H1 (cell line): ENCODE measurements around the gene CHAD. TPM values are rescaled to one million over a fixed set of nuclear protein-coding genes. Genes with fewer than 3 reads are reported as not detected.

Experiments
- CTCF ChIA-PET: fragments of 300-600 bp; sonication (Branson Sonifier 250); formaldehyde crosslinking; loops from one replicate; lab custom pipeline; 2021; ENCODE audit not compliant: partially characterized antibody; lab: Charles Lee
- POLR2A ChIA-PET: fragments of 300-600 bp; sonication (Branson Sonifier 250); formaldehyde crosslinking; loops from one replicate; lab custom pipeline; 2021; ENCODE audit warnings: inconsistent platforms; ENCODE audit not compliant: partially characterized antibody; lab: Charles Lee
- DNase-seq, 2 experiments: peaks; one replicate each; pipeline versions ENCODE4 v3.0.0 to v3.0.0-alpha.2; 2010 to 2022; ENCODE audit warnings: low spot score in 2 of 2, low read depth in 1 of 2, mixed read lengths in 1 of 2
- FAIRE-seq: peaks from 2 replicates; lab custom pipeline; 2011; peaks lifted over from hg19 to GRCh38; lab: Jason Lieb, UNC
- H2AFZ ChIP-seq: 2 replicates; pipeline ENCODE4 v1.8.1; 2012; ENCODE audit warnings: low read length, inconsistent platforms
- H2AK5ac ChIP-seq: 2 replicates; pipeline ENCODE4 v1.6.1; 2013; ENCODE audit warnings: low read depth, low read length
- H2BK120ac ChIP-seq: replicated peaks from 2 replicates; pipeline ENCODE3; 2013; ENCODE audit warnings: low read depth, low read length, inconsistent platforms
- H2BK12ac ChIP-seq: 2 replicates; pipeline ENCODE4 v1.6.1; 2013; ENCODE audit warnings: low read depth, low read length
- H2BK15ac ChIP-seq: 2 replicates; pipeline ENCODE4 v1.6.1; 2013; ENCODE audit warnings: low read length
- H2BK20ac ChIP-seq: 2 replicates; pipeline ENCODE4 v1.6.1; 2013; ENCODE audit warnings: low read length
- H2BK5ac ChIP-seq: 2 replicates; pipeline ENCODE4 v1.6.1; 2013; ENCODE audit warnings: low read depth, low read length
- H3K14ac ChIP-seq: 2 replicates; pipeline ENCODE4 v1.6.1; 2013; ENCODE audit warnings: inconsistent platforms; ENCODE audit not compliant: insufficient read length
- H3K18ac ChIP-seq: 2 replicates; pipeline ENCODE4 v1.6.1; 2013; ENCODE audit warnings: low read length; ENCODE audit errors: extremely low read depth
- H3K23ac ChIP-seq: 2 replicates; pipeline ENCODE4 v1.6.1; 2013; ENCODE audit warnings: inconsistent platforms; ENCODE audit not compliant: insufficient read length
- H3K23me2 ChIP-seq: 2 replicates; pipeline ENCODE4 v1.6.1; 2013; ENCODE audit warnings: low read depth, low read length
- H3K27ac ChIP-seq: 2 replicates; pipeline ENCODE4 v1.6.1; 2011; ENCODE audit warnings: low read depth, low read length, inconsistent platforms
- H3K27me3 ChIP-seq, 4 experiments: replicated peaks in 1 of 4; 1 replicate in 1 of 4; 2 replicates in 3 of 4; pipeline versions ENCODE4 v1.6.1 to v1.8.1; 2011 to 2013; ENCODE audit warnings: low read length in 3 of 4, mild to moderate bottlenecking in 3 of 4, inconsistent platforms in 2 of 4, mixed read lengths in 2 of 4, moderate library complexity in 1 of 4; ENCODE audit not compliant: control insufficient read depth in 3 of 4, insufficient read depth in 3 of 4; ENCODE audit errors: extremely low read depth in 1 of 4
- H3K36me3 ChIP-seq, 4 experiments: 2 replicates each; pipeline versions ENCODE4 v1.6.1 to v1.8.1; 2011 to 2013; ENCODE audit warnings: mild to moderate bottlenecking in 4 of 4, low read length in 3 of 4, moderate library complexity in 2 of 4, control low read depth in 1 of 4, inconsistent platforms in 1 of 4; ENCODE audit not compliant: insufficient read depth in 4 of 4, control insufficient read depth in 2 of 4
- H3K4ac ChIP-seq: replicated peaks from 2 replicates; pipeline ENCODE3; 2013; ENCODE audit warnings: low read length, low read depth, mixed read lengths, inconsistent platforms; ENCODE audit not compliant: insufficient read length
- H3K4me1 ChIP-seq, 4 experiments: replicated peaks in 1 of 4; 1 replicate in 1 of 4; 2 replicates in 3 of 4; pipeline versions ENCODE4 v1.6.1 to v1.8.1; 2011 to 2013; ENCODE audit warnings: low read length in 3 of 4, inconsistent platforms in 2 of 4, mixed read lengths in 1 of 4; ENCODE audit not compliant: insufficient read depth in 4 of 4, control insufficient read depth in 3 of 4
- H3K4me2 ChIP-seq, 2 experiments: 2 replicates each; pipeline versions ENCODE4 v1.6.1 to v1.8.1; 2011 to 2013; ENCODE audit warnings: low read depth in 2 of 2, low read length in 2 of 2, control low read depth in 1 of 2, inconsistent platforms in 1 of 2, mild to moderate bottlenecking in 1 of 2; ENCODE audit not compliant: insufficient read depth in 1 of 2
- H3K4me3 ChIP-seq, 4 experiments: fragments of 200-600, 300-600 bp in 1 of 4; sonication (generic), shearing (Covaris generic), sonication (Bioruptor Twin) in 1 of 4; 2 replicates each; pipeline versions ENCODE4 v1.5.1 to v1.8.1; 2011 to 2016; ENCODE audit warnings: low read length in 4 of 4, low read depth in 3 of 4, control low read depth in 2 of 4, inconsistent platforms in 2 of 4, mild to moderate bottlenecking in 2 of 4, mixed read lengths in 1 of 4, moderate library complexity in 1 of 4; ENCODE audit not compliant: insufficient read depth in 2 of 4; ENCODE audit errors: extremely low read depth in 1 of 4
- H3K56ac ChIP-seq: replicated peaks from 2 replicates; pipeline ENCODE3; 2013; ENCODE audit warnings: low read depth, mild to moderate bottlenecking, mixed read lengths, low read length, inconsistent platforms; ENCODE audit not compliant: insufficient read length
- H3K79me1 ChIP-seq: 2 replicates; pipeline ENCODE4 v1.6.1; 2013; ENCODE audit warnings: low read depth, low read length, control low read depth
- H3K79me2 ChIP-seq, 2 experiments: 2 replicates each; pipeline versions ENCODE4 v1.6.1 to v1.8.1; 2012 to 2013; ENCODE audit warnings: low read length in 2 of 2, mild to moderate bottlenecking in 2 of 2, inconsistent platforms in 1 of 2; ENCODE audit not compliant: insufficient read depth in 2 of 2, control insufficient read depth in 1 of 2
- H3K9ac ChIP-seq, 4 experiments: replicated peaks in 1 of 4; 1 replicate in 1 of 4; 2 replicates in 3 of 4; pipeline versions ENCODE4 v1.6.1 to v1.8.1; 2011 to 2013; ENCODE audit warnings: low read depth in 3 of 4, low read length in 3 of 4, control low read depth in 2 of 4, mild to moderate bottlenecking in 2 of 4, moderate library complexity in 2 of 4, inconsistent platforms in 1 of 4; ENCODE audit errors: extremely low read depth in 1 of 4
- H3K9me3 ChIP-seq, 2 experiments: 2 replicates each; pipeline versions ENCODE4 v1.6.1 to v1.8.1; 2012 to 2013; ENCODE audit warnings: mild to moderate bottlenecking in 2 of 2, moderate library complexity in 2 of 2, control low read depth in 1 of 2, inconsistent platforms in 1 of 2, low read depth in 1 of 2, low read length in 1 of 2, mixed read lengths in 1 of 2; ENCODE audit not compliant: insufficient read depth in 2 of 2
- H4K20me1 ChIP-seq, 2 experiments: replicated peaks in 1 of 2; 2 replicates each; pipeline versions ENCODE3 to v1.8.1; 2011 to 2013; ENCODE audit warnings: inconsistent platforms in 2 of 2, low read length in 2 of 2, mild to moderate bottlenecking in 1 of 2; ENCODE audit not compliant: insufficient read depth in 2 of 2, control insufficient read depth in 1 of 2
- H4K5ac ChIP-seq: 2 replicates; pipeline ENCODE4 v1.6.1; 2013; ENCODE audit warnings: low read length, low read depth, mixed read lengths, inconsistent platforms; ENCODE audit not compliant: insufficient read length
- H4K8ac ChIP-seq: 2 replicates; pipeline ENCODE4 v1.8.0; 2013; ENCODE audit warnings: mild to moderate bottlenecking, moderate library complexity, low read length, inconsistent platforms; ENCODE audit not compliant: insufficient read depth; ENCODE audit errors: extremely low read depth
- H4K91ac ChIP-seq: replicated peaks from 2 replicates; pipeline ENCODE3; 2013; ENCODE audit warnings: low read length, mixed read lengths, inconsistent platforms; ENCODE audit not compliant: insufficient read length
- NRF1 ChIP-seq: IDR thresholded peaks from 2 replicates; pipeline ENCODE4 v1.6.1; 2011; ENCODE audit warnings: mild to moderate bottlenecking, low read depth, low read length, improper control_type of control experiment
- SIX5 ChIP-seq: IDR thresholded peaks from 2 replicates; pipeline ENCODE4 v1.6.1; 2011; ENCODE audit warnings: mild to moderate bottlenecking, low read depth, low read length
- WGBS, 2 experiments: shearing (Covaris generic) in 1 of 2; methylation state at CpG; one replicate each; pipeline versions ENCODE4 v1.1.6 to v1.1.7; 2013 to 2015; ENCODE audit warnings: low lambda C conversion rate in 2 of 2, mixed read lengths in 2 of 2, inconsistent platforms in 1 of 2, low coverage in 1 of 2, missing lambda C conversion rate in 1 of 2; ENCODE audit not compliant: insufficient replicate concordance in 2 of 2, insufficient coverage in 1 of 2, insufficient read length in 1 of 2; ENCODE audit errors: extremely low coverage in 1 of 2, missing lambda C conversion rate in 1 of 2; 5-methylcytosine and 5-hydroxymethylcytosine counted together
- polyA plus RNA-seq, 7 experiments: library from polyadenylated mRNA; depleted of rRNA in 3 of 7; stranded (reverse) in 5 of 7; unstranded in 2 of 7; fragments of >200 nt in 5 of 7; fragments of 200-250 nt in 2 of 7; gene quantifications; 1 replicate in 5 of 7; 2 replicates in 1 of 7; 4 replicates in 1 of 7; pipeline versions ENCODE4 v1.2.1 to v1.2.3, GENCODE V29; 2011 to 2013; ENCODE audit warnings: missing spikeins in 2 of 7, mixed read lengths in 2 of 7
- total RNA-seq: library from RNA; stranded (reverse); fragmentation: NEBNext Ultra II Directional; extraction: Animal tissue kit (Norgen Biotek cat#: 25700); gene quantifications from 2 replicates; pipeline ENCODE4 v1.2.1, GENCODE V29; 2021
- TF ChIP-seq, protein P1 (sequence below), 3 experiments: IDR thresholded peaks; 1 replicate in 2 of 3; 2 replicates in 1 of 3; pipeline versions ENCODE4 v1.5.1 to v1.6.1; 2011; ENCODE audit warnings: low read length in 3 of 3, mild to moderate bottlenecking in 3 of 3, inconsistent platforms in 2 of 3, low read depth in 1 of 3, moderate library complexity in 1 of 3; ENCODE audit not compliant: insufficient read depth in 1 of 3; ENCODE audit errors: control extremely low read depth in 1 of 3

Gene CHAD
- total and polyA plus RNA-seq, 2 of the 8 experiments (the other 6 are each of a cell fraction or from before 2014, with no cell fraction given) = 0.03 TPM; not detected in 1

DNA sequence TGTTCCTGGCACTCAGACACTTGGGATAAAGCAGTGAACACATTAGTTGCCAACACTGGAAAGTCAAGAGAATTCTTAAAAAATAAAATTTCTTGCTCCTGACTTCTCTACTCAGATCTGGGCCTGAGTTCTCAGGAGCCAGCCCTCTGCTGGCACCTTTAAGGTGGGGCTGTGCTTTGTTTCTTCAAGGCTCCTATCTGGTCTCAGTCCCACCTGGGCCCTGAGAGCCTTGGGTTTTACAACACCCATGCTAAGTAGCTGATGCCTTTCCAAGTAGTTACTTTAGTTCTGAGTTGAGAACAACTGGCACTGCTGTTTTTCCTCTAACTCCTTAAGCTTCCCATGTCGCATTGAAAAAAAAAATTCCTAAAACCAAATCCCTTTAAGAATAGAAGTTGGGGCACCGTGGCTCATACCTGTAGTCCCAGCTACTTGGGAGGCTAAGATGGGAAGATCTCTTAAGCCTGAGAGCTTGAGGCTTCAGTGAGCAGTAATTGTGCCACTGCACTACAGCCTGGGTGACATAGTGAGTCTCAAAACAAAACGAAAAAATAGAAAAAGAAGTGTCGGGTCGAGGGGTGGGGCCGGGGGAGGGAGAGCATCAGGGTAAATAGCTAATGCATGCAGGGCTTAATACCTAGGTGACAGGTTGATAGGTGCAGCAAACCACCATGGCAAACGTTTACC lies 16.6 kb downstream of the CHAD start:
- Histone ChIP-seq H3K27ac (no peak overlapping the region), H3K14ac (no peak overlapping the region), H4K8ac (no peak overlapping the region), H4K5ac (no peak overlapping the region), H3K4ac (no peak overlapping the region), H3K79me2 (no peaks in the 10 kb centered on the region), H3K4me2 (no peak overlapping the region), H3K18ac (no peak overlapping the region), H2AK5ac (no peak overlapping the region), H3K23ac (no peak overlapping the region), H2BK20ac (no peak overlapping the region), H3K23me2 (no peaks in the 10 kb centered on the region), H3K27me3 (no peaks in the 10 kb centered on the region), H3K9me3 (no peaks in the 10 kb centered on the region), H2BK120ac (no peak overlapping the region), H4K20me1 (peaks cover 0 to 1% of the 10 kb centered on the region in 2 experiments), H2AFZ (no peak overlapping the region), H3K4me3 (no peak overlapping the region), H3K4me1 (no peaks in the 10 kb centered on the region), H3K36me3 (no peaks in the 10 kb centered on the region), H3K9ac (no peak overlapping the region), H3K79me1 (no peaks in the 10 kb centered on the region), H3K56ac (no peak overlapping the region), H4K91ac (no peak overlapping the region), H2BK5ac (no peak overlapping the region), H2BK15ac (no peak overlapping the region), H2BK12ac (no peak overlapping the region)
- 84% methylated on average over 7 of the region's 7 CpGs; no CpG with 5 or more reads in 1 of the 2 experiments for WGBS, 2 experiments
- no peak for DNase-seq
- FAIRE-seq = no peak
- CTCF ChIA-PET = interaction anchor here (1.0 kb wide), 1 partner anchor 71 kb away, joined by 4 read pairs; no protein-coding TSS in a partner anchor
- POLR2A ChIA-PET = no interaction called here
- TF ChIP-seq, protein P1, sequence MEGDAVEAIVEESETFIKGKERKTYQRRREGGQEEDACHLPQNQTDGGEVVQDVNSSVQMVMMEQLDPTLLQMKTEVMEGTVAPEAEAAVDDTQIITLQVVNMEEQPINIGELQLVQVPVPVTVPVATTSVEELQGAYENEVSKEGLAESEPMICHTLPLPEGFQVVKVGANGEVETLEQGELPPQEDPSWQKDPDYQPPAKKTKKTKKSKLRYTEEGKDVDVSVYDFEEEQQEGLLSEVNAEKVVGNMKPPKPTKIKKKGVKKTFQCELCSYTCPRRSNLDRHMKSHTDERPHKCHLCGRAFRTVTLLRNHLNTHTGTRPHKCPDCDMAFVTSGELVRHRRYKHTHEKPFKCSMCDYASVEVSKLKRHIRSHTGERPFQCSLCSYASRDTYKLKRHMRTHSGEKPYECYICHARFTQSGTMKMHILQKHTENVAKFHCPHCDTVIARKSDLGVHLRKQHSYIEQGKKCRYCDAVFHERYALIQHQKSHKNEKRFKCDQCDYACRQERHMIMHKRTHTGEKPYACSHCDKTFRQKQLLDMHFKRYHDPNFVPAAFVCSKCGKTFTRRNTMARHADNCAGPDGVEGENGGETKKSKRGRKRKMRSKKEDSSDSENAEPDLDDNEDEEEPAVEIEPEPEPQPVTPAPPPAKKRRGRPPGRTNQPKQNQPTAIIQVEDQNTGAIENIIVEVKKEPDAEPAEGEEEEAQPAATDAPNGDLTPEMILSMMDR (IDR thresholded peaks at IDR 0.05; ENCODE audit: control extremely low read depth in 1 of 3, insufficient read depth in 1 of 3, low read depth in 1 of 3, low read length in 3 of 3) = peak in 1 of 3 experiments; percentile 5; a peak in 1 of 4 replicates
- TF ChIP-seq SIX5 (no peak), NRF1 (no peak)
